Stimulated activated CD8-positive, alpha-beta memory T cell treated with anti-CD3 and anti-CD28 coated beads, Interleukin-7, amount 100 ng/mL, for 1 hour (primary cell): ENCODE results near the gene CPZ.

ENCODE experiments used
- DNase-seq, 2 donors: peaks; one replicate each; pipeline ENCODE4 v3.0.0-alpha.2; 2020; ENCODE audit warnings: low read depth in 2 of 2

Gene CPZ

GRCh38 chr4:8592366-8593263, at the start of gene CPZ:
Gene CPZ (plus strand): TSS chr4:8592765. CDS start chr4:8592834, 69 bp downstream.
- DNase-seq = no peak

- DNase-seq = no peak
These were observed 49.6 kb upstream of the CPZ start for GRCh38 chr4:8542776-8543525.

- DNase-seq = no peak
These were observed 48.9 kb upstream of the CPZ start for GRCh38 chr4:8543623-8544022.

GRCh38 chr4:8544282-8544681, 48.3 kb upstream of the CPZ start:
- DNase-seq = no peak

GRCh38 chr4:8544741-8545438, 47.7 kb upstream of the CPZ start:
- no peak for DNase-seq

GRCh38 chr4:8545439-8545765, 47.2 kb upstream of the CPZ start:
- no peak for DNase-seq

GRCh38 chr4:8546766-8547107, 45.8 kb upstream of the CPZ start:
- no peak for DNase-seq

- DNase-seq = no peak
These were observed 45.3 kb upstream of the CPZ start for GRCh38 chr4:8547108-8547911.

GRCh38 chr4:8547912-8548730, 44.4 kb upstream of the CPZ start:
- DNase-seq = no peak

- DNase-seq = no peak
These were observed 43.7 kb upstream of the CPZ start for GRCh38 chr4:8548731-8549351.

- no peak for DNase-seq
These were observed 43.1 kb upstream of the CPZ start for GRCh38 chr4:8549352-8549931.

GRCh38 chr4:8550691-8551090, 41.9 kb upstream of the CPZ start:
- DNase-seq = no peak

GRCh38 chr4:8552024-8552423, 40.5 kb upstream of the CPZ start:
- no peak for DNase-seq

GRCh38 chr4:8552581-8553205, 39.9 kb upstream of the CPZ start:
- DNase-seq = no peak

- DNase-seq = no peak
These were observed 39.3 kb upstream of the CPZ start for GRCh38 chr4:8553216-8553615.

GRCh38 chr4:8553991-8554405, 38.6 kb upstream of the CPZ start:
- no peak for DNase-seq

GRCh38 chr4:8554555-8555100, 37.9 kb upstream of the CPZ start:
- no peak for DNase-seq

GRCh38 chr4:8555716-8556115, 36.8 kb upstream of the CPZ start:
- no peak for DNase-seq
